B cell (primary cell): ENCODE data around the gene MLLT11.

ENCODE experiments used
- EZH2 ChIP-seq: IDR thresholded peaks from 2 replicates; pipeline ENCODE4 v1.6.1; 2012; ENCODE audit warnings: borderline replicate concordance, low read depth, mild to moderate bottlenecking, moderate library complexity, low read length; ENCODE audit not compliant: insufficient read depth, poor library complexity, severe bottlenecking
- TF ChIP-seq, protein P1 (sequence below): fragments of 200-600 bp; IDR thresholded peaks from one replicate; pipeline ENCODE4 v1.8.0; 2022; ENCODE audit warnings: antibody characterized with exemption, mild to moderate bottlenecking

DNA sequence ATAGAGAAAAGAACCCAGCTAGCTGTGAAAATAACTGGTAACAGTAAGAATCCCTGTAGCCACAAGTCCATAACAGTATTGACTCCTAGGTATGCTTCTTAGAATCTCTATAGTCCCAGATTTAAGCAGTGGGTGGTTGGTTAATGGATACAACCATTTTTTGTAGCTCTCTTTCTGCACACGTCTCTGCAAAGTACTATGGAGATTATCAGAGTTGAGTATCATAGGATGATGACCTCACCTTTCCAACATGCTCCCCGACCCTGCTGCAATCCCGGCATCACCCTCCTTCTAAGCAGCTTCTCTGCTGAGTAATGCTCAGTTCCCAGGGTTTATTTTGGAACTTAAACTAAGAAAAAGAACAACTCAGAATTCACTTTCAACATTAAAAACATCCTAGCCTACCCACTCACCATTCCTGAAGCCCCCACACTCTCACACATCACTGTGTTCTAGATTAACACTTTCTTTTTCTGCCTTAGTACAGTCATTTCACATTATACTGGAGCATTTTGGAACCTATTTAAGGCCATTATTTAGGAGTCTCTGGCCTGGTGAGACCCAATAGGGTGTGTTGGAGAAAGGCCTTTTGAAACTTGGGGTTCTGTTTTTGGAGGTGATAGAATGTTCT, 2.7 kb downstream of the MLLT11 start:
- TF ChIP-seq, protein P1, sequence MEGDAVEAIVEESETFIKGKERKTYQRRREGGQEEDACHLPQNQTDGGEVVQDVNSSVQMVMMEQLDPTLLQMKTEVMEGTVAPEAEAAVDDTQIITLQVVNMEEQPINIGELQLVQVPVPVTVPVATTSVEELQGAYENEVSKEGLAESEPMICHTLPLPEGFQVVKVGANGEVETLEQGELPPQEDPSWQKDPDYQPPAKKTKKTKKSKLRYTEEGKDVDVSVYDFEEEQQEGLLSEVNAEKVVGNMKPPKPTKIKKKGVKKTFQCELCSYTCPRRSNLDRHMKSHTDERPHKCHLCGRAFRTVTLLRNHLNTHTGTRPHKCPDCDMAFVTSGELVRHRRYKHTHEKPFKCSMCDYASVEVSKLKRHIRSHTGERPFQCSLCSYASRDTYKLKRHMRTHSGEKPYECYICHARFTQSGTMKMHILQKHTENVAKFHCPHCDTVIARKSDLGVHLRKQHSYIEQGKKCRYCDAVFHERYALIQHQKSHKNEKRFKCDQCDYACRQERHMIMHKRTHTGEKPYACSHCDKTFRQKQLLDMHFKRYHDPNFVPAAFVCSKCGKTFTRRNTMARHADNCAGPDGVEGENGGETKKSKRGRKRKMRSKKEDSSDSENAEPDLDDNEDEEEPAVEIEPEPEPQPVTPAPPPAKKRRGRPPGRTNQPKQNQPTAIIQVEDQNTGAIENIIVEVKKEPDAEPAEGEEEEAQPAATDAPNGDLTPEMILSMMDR = no peak
- TF ChIP-seq EZH2 = no peak
